PC-3 (cell line): ENCODE results near the gene LIPG. TPM values are rescaled to one million over a fixed set of nuclear protein-coding genes. Genes with fewer than 3 reads are reported as not detected.

Source experiments
- ATAC-seq: fragments of 200-7000 bp; cut with Tn5 transposase; 2 replicates; pipeline ENCODE4 v1.9.1; 2020; ENCODE audit warnings: mild to moderate bottlenecking, moderate library complexity
- BruUV-seq: library from RNA; stranded (reverse); fragments of 400-500 nt; replicated peaks from 2 replicates; lab custom pipeline; 2021; lab: Mats Ljungman, UMichigan
- CTCF ChIA-PET: fragments of 300-600 bp; sonication (Branson Sonifier 250); formaldehyde crosslinking; loops from one replicate; lab custom pipeline; 2022; ENCODE audit warnings: antibody characterized with exemption; lab: Charles Lee
- POLR2A ChIA-PET: fragments of 300-600 bp; sonication (Branson Sonifier 250); formaldehyde crosslinking; loops from one replicate; lab custom pipeline; 2022; ENCODE audit warnings: antibody characterized with exemption; ENCODE audit not compliant: unreplicated experiment; lab: Charles Lee
- DNase-seq: peaks from one replicate; pipeline ENCODE4 v3.0.0-alpha.2; 2015
- H2AFZ ChIP-seq: fragments of 300-600 bp; sonication (generic); 2 replicates; pipeline ENCODE4 v1.6.0; 2016; ENCODE audit warnings: antibody characterized with exemption, low read length
- H3F3A ChIP-seq: fragments of 300-600 bp; sonication (generic); one replicate; pipeline ENCODE4 v1.6.0; 2017; ENCODE audit warnings: antibody characterized with exemption, low read length, control low read depth, mild to moderate bottlenecking; ENCODE audit not compliant: unreplicated experiment
- H3K27ac ChIP-seq: fragments of 300-600 bp; sonication (generic); 2 replicates; pipeline ENCODE4 v1.5.1; 2016; ENCODE audit warnings: mild to moderate bottlenecking, low read length
- H3K27me3 ChIP-seq: fragments of 300-600 bp; sonication (generic); 2 replicates; pipeline ENCODE4 v1.6.1; 2016; ENCODE audit warnings: low read length, mixed read lengths
- H3K36me3 ChIP-seq: fragments of 300-600 bp; sonication (generic); 2 replicates; pipeline ENCODE4 v1.6.1; 2016; ENCODE audit warnings: low read depth, mixed run types, low read length, mixed read lengths
- H3K4me1 ChIP-seq: fragments of 300-600 bp; sonication (generic); 2 replicates; pipeline ENCODE4 v1.5.1; 2016; ENCODE audit warnings: low read length; ENCODE audit not compliant: insufficient read depth
- H3K4me2 ChIP-seq: fragments of 300-600 bp; sonication (generic); 2 replicates; pipeline ENCODE4 v1.6.0; 2016; ENCODE audit warnings: low read length
- H3K4me3 ChIP-seq: fragments of 300-600 bp; sonication (generic); 2 replicates; pipeline ENCODE4 v1.5.1; 2016; ENCODE audit warnings: mild to moderate bottlenecking, low read length, mixed read lengths
- H3K79me2 ChIP-seq: fragments of 300-600 bp; sonication (generic); 2 replicates; pipeline ENCODE4 v1.6.1; 2017; ENCODE audit warnings: low read length, mixed read lengths
- H3K9ac ChIP-seq: fragments of 300-600 bp; sonication (generic); 2 replicates; pipeline ENCODE4 v1.6.0; 2016; ENCODE audit warnings: mild to moderate bottlenecking, low read length
- H3K9me2 ChIP-seq: fragments of 300-600 bp; sonication (generic); replicated peaks from 2 replicates; pipeline ENCODE4 v1.6.1; 2016; ENCODE audit warnings: mixed run types, low read length, mixed read lengths
- H3K9me3 ChIP-seq: fragments of 300-600 bp; sonication (generic); 2 replicates; pipeline ENCODE4 v1.6.1; 2016; ENCODE audit warnings: low read length, mixed read lengths
- H4K20me1 ChIP-seq: fragments of 300-600 bp; sonication (generic); 2 replicates; pipeline ENCODE4 v1.6.1; 2016; ENCODE audit warnings: low read length, mixed read lengths
- CTCF ChIP-seq: fragments of 300-600 bp; sonication (generic); conservative IDR thresholded peaks from 2 replicates; pipeline ENCODE4 v1.5.1; 2017; ENCODE audit warnings: antibody characterized with exemption, low read depth, mild to moderate bottlenecking, low read length
- EZH2 ChIP-seq: fragments of 300-600 bp; sonication (generic); IDR thresholded peaks from one replicate; pipeline ENCODE4 v1.6.1; 2017; ENCODE audit warnings: antibody characterized with exemption, mild to moderate bottlenecking, low read length; ENCODE audit not compliant: unreplicated experiment
- EZH2phosphoT487 ChIP-seq: fragments of 300-600 bp; sonication (generic); IDR thresholded peaks from 2 replicates; pipeline ENCODE4 v1.6.1; 2018; ENCODE audit warnings: mild to moderate bottlenecking, antibody characterized with exemption, low read length, borderline replicate concordance
- intact Hi-C: fragments of 100-400 bp; cut with micrococcal nuclease; formaldehyde crosslinking; loops from 2 replicates; pipeline ENCODE4 v1.9.0; 2023
- total RNA-seq: library from RNA; depleted of rRNA; stranded (reverse); fragments of >200 nt; gene quantifications from 2 replicates; pipeline ENCODE4 v1.2.3, GENCODE V29; 2014

LIPG gene
- total RNA-seq, 1 experiment from 2014 or later = 14.8 TPM

- H3K9me2 ChIP-seq = no peaks in the 10 kb centered on the region
- no peak for ATAC-seq
- H3K4me1 ChIP-seq = no peaks in the 10 kb centered on the region
- ChIA-PET CTCF (no interaction called here), POLR2A (no interaction called here)
- no peaks in the 10 kb centered on the region for H3K79me2 ChIP-seq
- H3K4me3 ChIP-seq = no peak overlapping the region
- no TSS peak for BruUV-seq
- no peak overlapping the region for H2AFZ ChIP-seq
- TF ChIP-seq CTCF (no peak), EZH2phosphoT487 (no peak), EZH2 (no peak)
- H3K36me3 ChIP-seq = no peaks in the 10 kb centered on the region
- intact Hi-C loops = no loop called here
- no peaks in the 10 kb centered on the region for H3K27me3 ChIP-seq
- no peaks in the 10 kb centered on the region for H3K9me3 ChIP-seq
- no peaks in the 10 kb centered on the region for H4K20me1 ChIP-seq
- no peaks in the 10 kb centered on the region for H3F3A ChIP-seq
- no peak overlapping the region for H3K9ac ChIP-seq
- no peak overlapping the region for H3K27ac ChIP-seq
- no peak for DNase-seq
- no peak overlapping the region for H3K4me2 ChIP-seq
Observed at GRCh38 chr18:49590608-49591007, 28.8 kb downstream of the LIPG start.

- CTCF ChIA-PET = no interaction called here
- Histone ChIP-seq H4K20me1 (no peaks in the 10 kb centered on the region), H3K4me2 (no peak overlapping the region), H3K9ac (no peak overlapping the region), H3K27ac (no peak overlapping the region), H3F3A (no peaks in the 10 kb centered on the region), H2AFZ (no peak overlapping the region), H3K27me3 (no peaks in the 10 kb centered on the region), H3K9me3 (no peaks in the 10 kb centered on the region), H3K4me3 (no peak overlapping the region), H3K36me3 (no peaks in the 10 kb centered on the region), H3K4me1 (no peaks in the 10 kb centered on the region), H3K79me2 (no peaks in the 10 kb centered on the region), H3K9me2 (no peaks in the 10 kb centered on the region)
- POLR2A ChIA-PET = no interaction called here
- no peak for ATAC-seq
- no TSS peak for BruUV-seq
- TF ChIP-seq EZH2phosphoT487 (no peak), CTCF (no peak), EZH2 (no peak)
- intact Hi-C loops = no loop called here
- no peak for DNase-seq
Observed at GRCh38 chr18:49591271-49591670, 29.4 kb downstream of the LIPG start.

- H3K4me3 ChIP-seq = no peak overlapping the region
- no peaks in the 10 kb centered on the region for H3K27me3 ChIP-seq
- POLR2A ChIA-PET = no interaction called here
- no peak overlapping the region for H3K9ac ChIP-seq
- DNase-seq = no peak
- ATAC-seq = no peak
- intact Hi-C loops = no loop called here
- no TSS peak for BruUV-seq
- H3K9me3 ChIP-seq = no peaks in the 10 kb centered on the region
- no peaks in the 10 kb centered on the region for H3F3A ChIP-seq
- no peaks in the 10 kb centered on the region for H3K36me3 ChIP-seq
- H2AFZ ChIP-seq = no peak overlapping the region
- no peak overlapping the region for H3K27ac ChIP-seq
- H3K79me2 ChIP-seq = no peaks in the 10 kb centered on the region
- no peaks in the 10 kb centered on the region for H4K20me1 ChIP-seq
- CTCF ChIA-PET = no interaction called here
- no peaks in the 10 kb centered on the region for H3K4me1 ChIP-seq
- no peak overlapping the region for H3K4me2 ChIP-seq
- H3K9me2 ChIP-seq = no peaks in the 10 kb centered on the region
- TF ChIP-seq EZH2 (no peak), EZH2phosphoT487 (no peak), CTCF (no peak)
Observed at GRCh38 chr18:49591775-49592174, 29.9 kb downstream of the LIPG start.
